Measurements from ENCODE around the gene P2RX6. TPM values are rescaled to one million over a fixed set of nuclear protein-coding genes. Genes with fewer than 3 reads are reported as not detected.

Gene P2RX6
- total RNA-seq, 6 donors from 2014 or later = 0.39 to 22.0 (median 0.65) TPM

GRCh38 chr22:20995329-20996030, 19.5 kb upstream of the P2RX6 start:
- no peak overlapping the region for H3K4me3 ChIP-seq
- WGBS, 2 donors = 95 to 97% methylated on average over 14 to 22 of the region's 23 CpGs
- peaks cover 4 to 94% (median 75%) of the 10 kb centered on the region in 4 donors for H3K36me3 ChIP-seq

GRCh38 chr22:20996031-20996410, 18.9 kb upstream of the P2RX6 start:
- H3K4me3 ChIP-seq = no peak overlapping the region
- H3K27me3 ChIP-seq = no peaks in the 10 kb centered on the region
- no peak for TF ChIP-seq EP300 (IDR thresholded peaks at IDR 0.05)
- no peak for TF ChIP-seq POLR2AphosphoS5 (IDR thresholded peaks at IDR 0.05)
- no peak for TF ChIP-seq POLR2A (IDR thresholded peaks at IDR 0.05)
- TF ChIP-seq, protein P1, sequence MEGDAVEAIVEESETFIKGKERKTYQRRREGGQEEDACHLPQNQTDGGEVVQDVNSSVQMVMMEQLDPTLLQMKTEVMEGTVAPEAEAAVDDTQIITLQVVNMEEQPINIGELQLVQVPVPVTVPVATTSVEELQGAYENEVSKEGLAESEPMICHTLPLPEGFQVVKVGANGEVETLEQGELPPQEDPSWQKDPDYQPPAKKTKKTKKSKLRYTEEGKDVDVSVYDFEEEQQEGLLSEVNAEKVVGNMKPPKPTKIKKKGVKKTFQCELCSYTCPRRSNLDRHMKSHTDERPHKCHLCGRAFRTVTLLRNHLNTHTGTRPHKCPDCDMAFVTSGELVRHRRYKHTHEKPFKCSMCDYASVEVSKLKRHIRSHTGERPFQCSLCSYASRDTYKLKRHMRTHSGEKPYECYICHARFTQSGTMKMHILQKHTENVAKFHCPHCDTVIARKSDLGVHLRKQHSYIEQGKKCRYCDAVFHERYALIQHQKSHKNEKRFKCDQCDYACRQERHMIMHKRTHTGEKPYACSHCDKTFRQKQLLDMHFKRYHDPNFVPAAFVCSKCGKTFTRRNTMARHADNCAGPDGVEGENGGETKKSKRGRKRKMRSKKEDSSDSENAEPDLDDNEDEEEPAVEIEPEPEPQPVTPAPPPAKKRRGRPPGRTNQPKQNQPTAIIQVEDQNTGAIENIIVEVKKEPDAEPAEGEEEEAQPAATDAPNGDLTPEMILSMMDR (IDR thresholded peaks at IDR 0.05) = no peak
- peaks cover 4 to 90% (median 70%) of the 10 kb centered on the region in 4 donors for H3K36me3 ChIP-seq
- no peak overlapping the region for H3K27ac ChIP-seq
- 93% methylated on average over 3 to 10 of the region's 10 CpGs for WGBS, 2 donors
- ATAC-seq (ENCODE audit: low FRiP score in 2 of 2) (no peak), DNase-seq (peak in 1 of 2 donors; percentile 64)
- H3K9me3 ChIP-seq = no peaks in the 10 kb centered on the region
- H3K4me1 ChIP-seq = peaks cover 11 to 18% (median 14%) of the 10 kb centered on the region in 4 donors

More at GRCh38 chr22:20995329-20996030, 19.5 kb upstream of the P2RX6 start:
- Histone ChIP-seq H3K4me1 (peaks cover 5 to 12% (median 9%) of the 10 kb centered on the region in 4 donors), H3K27ac (no peak overlapping the region), H3K9me3 (no peaks in the 10 kb centered on the region), H3K27me3 (no peaks in the 10 kb centered on the region)
- peak in 1 of 2 donors; percentile 61 for DNase-seq
- no peak for ATAC-seq (ENCODE audit: low FRiP score in 2 of 2)
- no peak for TF ChIP-seq EP300 (IDR thresholded peaks at IDR 0.05)
- TF ChIP-seq POLR2A (IDR thresholded peaks at IDR 0.05) = no peak
- TF ChIP-seq, protein P1 (IDR thresholded peaks at IDR 0.05) = no peak
- no peak for TF ChIP-seq POLR2AphosphoS5 (IDR thresholded peaks at IDR 0.05)

DNA sequence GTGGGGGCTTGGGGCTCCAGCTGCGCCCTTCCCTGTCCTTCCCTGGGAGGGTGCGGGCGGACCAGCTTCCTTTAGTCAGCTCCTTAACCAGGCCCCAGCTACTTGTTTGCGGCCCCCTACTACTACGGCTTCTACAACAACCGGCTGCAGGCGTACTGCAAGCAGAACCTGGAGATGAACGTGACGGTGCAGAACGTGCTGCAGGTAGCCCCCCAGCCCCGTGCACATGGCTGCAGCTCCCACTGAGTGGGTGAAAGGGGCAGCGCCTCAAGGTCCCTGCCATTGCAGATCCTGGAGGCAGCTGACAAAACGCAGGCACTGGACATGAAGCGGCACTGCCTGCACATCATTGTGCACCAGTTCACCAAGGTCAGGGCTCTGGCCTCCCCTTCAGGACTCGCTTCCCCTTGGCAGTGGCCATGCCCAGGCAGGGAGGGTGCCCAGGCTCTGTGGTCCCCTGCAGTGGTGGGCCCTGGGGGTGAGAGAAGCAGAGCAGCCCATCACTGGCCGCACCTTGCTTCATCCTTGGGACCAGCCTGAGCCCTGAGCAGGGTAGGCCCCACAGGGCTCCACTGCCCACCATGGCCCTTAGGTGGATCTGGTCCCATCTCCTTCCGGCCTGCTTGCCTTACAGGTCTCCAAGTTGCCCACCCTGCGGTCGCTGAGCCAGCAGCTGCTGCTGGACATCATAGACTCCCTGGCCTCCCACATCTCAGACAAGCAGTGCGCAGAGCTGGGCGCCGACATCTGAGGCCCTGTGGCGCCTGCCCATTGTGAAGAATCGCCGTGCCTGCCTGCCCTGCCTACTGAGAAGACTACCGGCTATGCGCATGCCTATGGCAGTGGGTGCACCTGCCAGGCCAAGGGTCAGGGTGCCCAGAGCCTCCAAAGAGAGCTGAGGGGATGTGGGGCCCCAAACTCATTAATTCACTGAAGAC, 18.1 kb upstream of the P2RX6 start:
- Histone ChIP-seq H3K9me3 (no peaks in the 10 kb centered on the region), H3K36me3 (peaks cover 4 to 82% (median 63%) of the 10 kb centered on the region in 4 donors), H3K4me3 (no peak overlapping the region), H3K4me1 (peaks cover 13 to 22% (median 17%) of the 10 kb centered on the region in 4 donors), H3K27ac (no peak overlapping the region), H3K27me3 (no peaks in the 10 kb centered on the region)
- no peak for TF ChIP-seq POLR2A (IDR thresholded peaks at IDR 0.05)
- no peak for TF ChIP-seq EP300 (IDR thresholded peaks at IDR 0.05)
- TF ChIP-seq POLR2AphosphoS5 (IDR thresholded peaks at IDR 0.05) = no peak
- TF ChIP-seq, protein P1 (IDR thresholded peaks at IDR 0.05) = no peak
- ATAC-seq (ENCODE audit: low FRiP score in 2 of 2) = no peak
- WGBS, 2 donors = 92 to 94% methylated on average over 20 to 25 of the region's 27 CpGs
- DNase-seq = peak in 1 of 2 donors; percentile 68

GRCh38 chr22:20997536-20998257, 17.3 kb upstream of the P2RX6 start:
- Histone ChIP-seq H3K27ac (no peak overlapping the region), H3K4me3 (no peak overlapping the region), H3K27me3 (no peaks in the 10 kb centered on the region), H3K36me3 (peaks cover 0 to 74% (median 54%) of the 10 kb centered on the region in 4 donors), H3K9me3 (no peaks in the 10 kb centered on the region), H3K4me1 (peaks cover 14 to 26% (median 17%) of the 10 kb centered on the region in 4 donors)
- TF ChIP-seq EP300 (IDR thresholded peaks at IDR 0.05) (no peak), POLR2AphosphoS5 (IDR thresholded peaks at IDR 0.05) (no peak), POLR2A (IDR thresholded peaks at IDR 0.05) (no peak)
- TF ChIP-seq, protein P1 (IDR thresholded peaks at IDR 0.05) = no peak
- no peak for ATAC-seq (ENCODE audit: low FRiP score in 2 of 2)
- no peak for DNase-seq
- WGBS, 2 donors = 84 to 88% methylated on average over 9 to 13 of the region's 13 CpGs
